OCI-LY1 (cell line): ENCODE results near the gene SELP.
A peak's percentile ranks its signal among the peaks of the same experiment; 100 is the strongest.

Experiments
- H2AFZ ChIP-seq: fragments of 200-600 bp; sonication (generic), shearing (Covaris generic); 2 replicates; pipeline ENCODE4 v1.6.0; 2014; ENCODE audit warnings: antibody characterized with exemption, mild to moderate bottlenecking, low read length
- H3F3A ChIP-seq: fragments of 200-600 bp; sonication (generic), shearing (Covaris generic); 2 replicates; pipeline ENCODE4 v1.6.0; 2014; ENCODE audit warnings: mild to moderate bottlenecking, antibody characterized with exemption, low read length, moderate library complexity; ENCODE audit not compliant: insufficient read depth
- H3K27ac ChIP-seq: fragments of 200-600 bp; sonication (generic); 2 replicates; pipeline ENCODE4 v1.5.1; 2014; ENCODE audit warnings: low read length, mixed run types, mild to moderate bottlenecking, low read depth; ENCODE audit not compliant: poor library complexity, severe bottlenecking
- H3K27me3 ChIP-seq: fragments of 200-600 bp; sonication (generic); 2 replicates; pipeline ENCODE4 v1.6.0; 2014; ENCODE audit warnings: antibody characterized with exemption, mild to moderate bottlenecking, low read length, moderate library complexity; ENCODE audit not compliant: insufficient read depth
- H3K36me3 ChIP-seq: fragments of 200-600 bp; sonication (generic); 2 replicates; pipeline ENCODE4 v1.6.1; 2014; ENCODE audit warnings: mild to moderate bottlenecking, antibody characterized with exemption, low read length, moderate library complexity, mixed read lengths; ENCODE audit not compliant: insufficient read depth
- H3K4me1 ChIP-seq: fragments of 200-600 bp; sonication (generic); 2 replicates; pipeline ENCODE4 v1.5.1; 2014; ENCODE audit warnings: mild to moderate bottlenecking, low read length, moderate library complexity; ENCODE audit not compliant: insufficient read depth, severe bottlenecking
- H3K4me2 ChIP-seq: fragments of 200-600 bp; sonication (generic), shearing (Covaris generic); 2 replicates; pipeline ENCODE4 v1.6.1; 2014; ENCODE audit warnings: low read length
- H3K4me3 ChIP-seq: fragments of 200-600 bp; sonication (generic); 2 replicates; pipeline ENCODE4 v1.5.1; 2014; ENCODE audit warnings: low read length, low read depth, mild to moderate bottlenecking, mixed read lengths; ENCODE audit not compliant: poor library complexity, severe bottlenecking
- H3K79me2 ChIP-seq: fragments of 200-600 bp; shearing (Covaris generic); 2 replicates; pipeline ENCODE4 v1.6.1; 2016; ENCODE audit warnings: mixed run types, low read length, mixed read lengths; ENCODE audit not compliant: insufficient read depth
- H3K9ac ChIP-seq: fragments of 200-600 bp; sonication (generic), shearing (Covaris generic); 2 replicates; pipeline ENCODE4 v1.6.1; 2014; ENCODE audit warnings: mild to moderate bottlenecking, low read length, mixed read lengths
- H3K9me2 ChIP-seq: fragments of 200-600 bp; sonication (generic), shearing (Covaris generic); 2 replicates; pipeline ENCODE4 v1.6.1; 2014; ENCODE audit warnings: low read depth, mild to moderate bottlenecking, low read length, mixed read lengths
- H3K9me3 ChIP-seq: fragments of 200-600 bp; shearing (Covaris generic); 2 replicates; pipeline ENCODE4 v1.6.1; 2014; ENCODE audit warnings: low read length, mixed read lengths
- H4K20me1 ChIP-seq: fragments of 200-600 bp; sonication (generic), shearing (Covaris generic); 2 replicates; pipeline ENCODE4 v1.6.0; 2016; ENCODE audit warnings: mild to moderate bottlenecking, low read length; ENCODE audit not compliant: insufficient read depth
- CTCF ChIP-seq: fragments of 200-600 bp; sonication (generic), shearing (Covaris generic); IDR thresholded peaks from 2 replicates; pipeline ENCODE4 v1.5.1; 2017; ENCODE audit warnings: mild to moderate bottlenecking, antibody characterized with exemption, low read length, moderate library complexity, mixed read lengths
- EZH2 ChIP-seq: fragments of 200-600 bp; sonication (generic), shearing (Covaris generic); IDR thresholded peaks from 2 replicates; pipeline ENCODE4 v1.8.0; 2017; ENCODE audit warnings: borderline replicate concordance, mixed run types, mild to moderate bottlenecking, antibody characterized with exemption, low read length, moderate library complexity, mixed read lengths

Gene SELP

DNA sequence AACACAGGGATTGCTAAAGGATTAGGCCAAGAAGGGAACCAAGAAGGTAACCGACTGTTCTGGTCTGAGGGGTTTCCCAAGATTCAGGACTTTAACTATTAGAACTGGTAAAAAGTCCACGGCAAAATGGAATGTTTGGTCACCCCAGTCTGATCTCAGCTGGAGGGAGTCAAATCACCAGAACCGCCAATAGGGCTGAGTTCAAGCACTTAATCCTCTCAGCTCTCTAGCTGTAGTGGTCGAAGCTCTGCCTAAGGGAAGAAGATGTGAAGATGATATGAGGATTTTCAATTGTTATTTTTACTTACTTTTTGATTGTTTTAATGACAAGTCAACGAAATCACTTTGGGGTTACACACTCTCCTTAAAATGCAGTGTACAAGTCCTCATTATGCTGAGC is 72.8 kb downstream of the SELP start:
- Histone ChIP-seq H2AFZ (no peak overlapping the region), H3K4me1 (no peaks in the 10 kb centered on the region), H3K9ac (no peak overlapping the region), H3K36me3 (no peaks in the 10 kb centered on the region), H4K20me1 (no peaks in the 10 kb centered on the region), H3K27ac (no peak overlapping the region), H3K9me2 (no peaks in the 10 kb centered on the region), H3K9me3 (no peaks in the 10 kb centered on the region), H3K4me3 (no peak overlapping the region), H3K4me2 (no peak overlapping the region), H3F3A (no peaks in the 10 kb centered on the region), H3K79me2 (no peaks in the 10 kb centered on the region), H3K27me3 (0 out of 2 replicates have a peak, but pooled peaks cover 3% of the 10 kb centered on the region)
- TF ChIP-seq CTCF (no peak), EZH2 (no peak)

GRCh38 chr1:169550294-169550693 is 79.6 kb downstream of the SELP start:
- TF ChIP-seq CTCF (peak; percentile 57), EZH2 (no peak)
- Histone ChIP-seq H3K9me3 (no peaks in the 10 kb centered on the region), H3K4me2 (no peak overlapping the region), H3K36me3 (no peaks in the 10 kb centered on the region), H3K27me3 (no peaks in the 10 kb centered on the region), H3F3A (no peaks in the 10 kb centered on the region), H4K20me1 (no peaks in the 10 kb centered on the region), H2AFZ (no peak overlapping the region), H3K9me2 (no peaks in the 10 kb centered on the region), H3K79me2 (no peaks in the 10 kb centered on the region), H3K4me3 (no peak overlapping the region), H3K27ac (no peak overlapping the region), H3K9ac (no peak overlapping the region), H3K4me1 (no peaks in the 10 kb centered on the region)

DNA sequence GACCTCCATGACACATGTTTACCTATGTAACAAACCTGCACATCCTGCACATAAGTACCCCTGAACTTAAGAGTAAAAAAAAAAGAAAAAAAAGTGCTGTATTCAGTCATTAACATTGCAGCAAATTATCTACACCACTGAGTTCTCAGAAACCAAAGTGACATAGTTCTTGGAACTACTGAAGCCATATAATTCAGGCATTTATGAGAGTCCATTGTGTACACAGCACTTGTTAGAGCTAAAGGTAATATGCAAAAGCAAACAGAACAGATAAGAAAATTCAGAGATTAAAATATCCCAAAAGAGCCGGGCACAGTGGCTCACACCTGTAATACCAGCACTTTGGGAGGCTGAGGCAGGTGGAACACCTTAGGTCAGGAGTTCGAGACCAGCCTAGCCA is 81.6 kb downstream of the SELP start:
- Histone ChIP-seq H3F3A (no peaks in the 10 kb centered on the region), H3K9ac (no peak overlapping the region), H3K4me1 (no peaks in the 10 kb centered on the region), H3K36me3 (no peaks in the 10 kb centered on the region), H3K9me3 (no peaks in the 10 kb centered on the region), H3K9me2 (no peaks in the 10 kb centered on the region), H3K27ac (no peak overlapping the region), H3K27me3 (no peaks in the 10 kb centered on the region), H3K4me3 (no peak overlapping the region), H3K79me2 (no peaks in the 10 kb centered on the region), H3K4me2 (no peak overlapping the region), H2AFZ (no peak overlapping the region), H4K20me1 (no peaks in the 10 kb centered on the region)
- TF ChIP-seq EZH2 (no peak), CTCF (no peak)
